Fibroblast of pulmonary artery (primary cell): ENCODE results near the gene FTCD.
A peak's percentile ranks its signal among the peaks of the same experiment; 100 is the strongest.

Source experiments
- DNase-seq: peaks from one replicate; pipeline ENCODE4 v3.0.0-alpha.2; 2010; ENCODE audit warnings: low read depth
- H3K4me3 ChIP-seq: replicated peaks from 2 replicates; pipeline ENCODE4 v1.5.1; 2011; ENCODE audit warnings: low read depth, mild to moderate bottlenecking, control low read depth, low read length, moderate library complexity
- TF ChIP-seq, protein P1 (sequence below): IDR thresholded peaks from 2 replicates; pipeline ENCODE4 v1.5.1; 2011; ENCODE audit warnings: mild to moderate bottlenecking, control low read depth, low read length, inconsistent platforms; ENCODE audit errors: missing control alignments

The FTCD gene

DNA sequence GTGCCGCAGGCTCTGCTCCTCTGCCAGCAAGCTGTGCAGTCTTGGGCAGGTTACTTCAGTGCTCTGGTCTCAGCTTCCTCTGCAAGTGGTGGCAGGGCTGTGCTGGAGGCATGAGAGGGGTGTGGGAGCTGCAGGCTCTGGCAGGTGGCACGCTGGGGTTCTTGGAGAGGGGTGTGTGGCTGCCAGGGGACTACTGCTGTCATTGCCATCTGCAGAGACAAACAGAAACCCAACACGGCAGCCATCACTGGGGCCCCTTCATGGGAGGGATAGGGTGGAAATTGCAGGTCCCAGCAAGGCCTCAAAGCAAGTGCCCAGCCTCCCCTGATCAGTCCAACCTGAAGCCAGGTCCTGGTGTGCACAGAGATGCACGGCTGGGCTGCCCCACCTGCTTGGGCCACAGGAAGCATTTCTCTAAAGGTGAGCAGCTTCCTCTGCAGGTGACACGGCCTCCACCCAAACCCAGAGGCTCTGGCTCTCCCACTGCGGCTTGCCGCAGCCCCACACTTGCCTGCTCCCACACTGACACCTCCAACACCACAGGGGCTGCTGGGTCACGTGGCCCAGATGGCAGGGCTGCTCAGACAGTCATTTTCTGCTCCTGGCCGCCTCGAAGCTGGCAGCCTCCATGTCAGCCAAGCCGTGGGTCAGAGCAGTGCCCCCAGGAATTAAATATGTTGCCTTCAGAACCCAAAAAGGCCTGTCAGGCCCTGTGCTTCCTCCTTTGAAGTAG lies 61.5 kb downstream of the FTCD start:
- no peak overlapping the region for H3K4me3 ChIP-seq
- no peak for DNase-seq
- TF ChIP-seq, protein P1, sequence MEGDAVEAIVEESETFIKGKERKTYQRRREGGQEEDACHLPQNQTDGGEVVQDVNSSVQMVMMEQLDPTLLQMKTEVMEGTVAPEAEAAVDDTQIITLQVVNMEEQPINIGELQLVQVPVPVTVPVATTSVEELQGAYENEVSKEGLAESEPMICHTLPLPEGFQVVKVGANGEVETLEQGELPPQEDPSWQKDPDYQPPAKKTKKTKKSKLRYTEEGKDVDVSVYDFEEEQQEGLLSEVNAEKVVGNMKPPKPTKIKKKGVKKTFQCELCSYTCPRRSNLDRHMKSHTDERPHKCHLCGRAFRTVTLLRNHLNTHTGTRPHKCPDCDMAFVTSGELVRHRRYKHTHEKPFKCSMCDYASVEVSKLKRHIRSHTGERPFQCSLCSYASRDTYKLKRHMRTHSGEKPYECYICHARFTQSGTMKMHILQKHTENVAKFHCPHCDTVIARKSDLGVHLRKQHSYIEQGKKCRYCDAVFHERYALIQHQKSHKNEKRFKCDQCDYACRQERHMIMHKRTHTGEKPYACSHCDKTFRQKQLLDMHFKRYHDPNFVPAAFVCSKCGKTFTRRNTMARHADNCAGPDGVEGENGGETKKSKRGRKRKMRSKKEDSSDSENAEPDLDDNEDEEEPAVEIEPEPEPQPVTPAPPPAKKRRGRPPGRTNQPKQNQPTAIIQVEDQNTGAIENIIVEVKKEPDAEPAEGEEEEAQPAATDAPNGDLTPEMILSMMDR = no peak

DNA sequence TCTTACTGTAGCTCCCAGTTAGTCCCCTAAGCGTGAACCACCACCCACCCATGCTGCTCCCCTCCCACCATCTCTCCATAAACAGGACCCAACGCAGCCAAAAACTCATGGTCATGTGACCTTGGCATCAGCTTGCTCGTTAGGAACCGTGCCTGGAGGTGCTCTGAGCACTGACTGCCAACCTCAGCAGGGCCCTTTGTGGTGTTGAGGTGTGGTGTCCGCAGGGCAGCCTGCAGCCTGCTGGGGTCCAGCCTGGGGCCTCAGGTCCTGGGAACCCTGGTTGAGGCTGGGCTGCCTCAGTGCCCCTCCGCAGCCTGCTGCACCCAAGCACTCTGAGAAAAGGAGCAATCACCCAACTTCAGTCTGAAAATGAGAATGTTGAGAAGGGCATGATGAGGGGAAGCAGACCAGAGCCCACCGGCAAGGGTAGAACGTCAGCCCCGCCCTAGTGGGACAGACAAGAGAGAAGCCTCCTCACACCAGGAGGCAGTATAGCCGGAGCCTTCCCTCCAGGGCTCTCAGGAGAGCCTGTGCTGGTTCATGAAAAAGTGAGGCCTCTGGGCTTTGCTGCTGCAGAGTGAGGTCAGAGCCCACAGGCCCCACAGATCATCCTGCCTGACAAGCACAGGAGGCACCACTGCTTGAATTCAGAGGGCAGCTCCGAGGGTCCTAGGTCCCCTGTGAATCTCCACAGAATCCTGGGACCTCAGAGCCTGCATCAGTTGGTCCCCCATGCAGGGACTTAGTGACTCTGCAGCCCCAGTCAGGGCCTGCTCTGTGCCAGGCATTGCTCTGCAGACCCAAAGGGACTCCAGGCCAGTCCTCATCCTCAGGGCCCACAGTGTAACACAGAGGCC lies 62.3 kb downstream of the FTCD start:
- H3K4me3 ChIP-seq = no peak overlapping the region
- DNase-seq = no peak
- TF ChIP-seq, protein P1 = no peak

DNA sequence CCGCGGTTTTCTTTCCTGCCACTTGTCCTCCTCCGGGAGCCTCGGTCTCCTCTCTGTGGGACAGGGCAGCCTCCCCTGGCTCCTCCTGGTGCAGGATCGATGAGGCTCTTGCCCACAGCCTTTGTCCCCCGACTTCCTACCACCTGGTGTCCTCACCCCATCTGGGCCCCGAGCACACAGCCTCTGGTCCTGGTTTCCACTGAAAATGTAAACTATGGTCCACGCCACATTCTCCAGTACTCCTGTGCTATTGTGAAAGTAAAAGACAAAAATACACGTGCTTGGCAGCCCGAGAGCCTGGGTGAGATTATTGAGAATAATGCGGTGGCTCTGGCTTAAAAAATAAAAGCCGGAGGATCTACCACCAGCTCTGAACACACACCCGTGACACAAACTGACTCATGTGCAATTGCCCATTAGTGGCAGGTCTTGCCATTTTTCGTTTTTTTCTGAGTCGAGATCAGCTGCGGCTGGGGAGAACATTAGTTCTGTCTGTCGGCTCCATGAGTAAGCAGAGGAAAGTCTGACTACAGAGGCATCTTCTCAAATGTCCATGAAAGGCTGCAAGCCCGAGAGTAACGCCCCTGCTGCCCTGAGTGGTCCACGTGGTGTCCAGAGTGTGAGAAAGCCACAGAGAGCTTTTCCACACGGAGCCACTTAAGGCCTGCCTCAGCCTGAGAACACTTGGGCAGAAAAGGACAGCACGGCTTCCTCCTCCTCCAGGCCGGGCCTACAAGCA lies 63.2 kb downstream of the FTCD start:
- peak; percentile 67 for DNase-seq
- H3K4me3 ChIP-seq = no peak overlapping the region
- TF ChIP-seq, protein P1 = no peak

DNA sequence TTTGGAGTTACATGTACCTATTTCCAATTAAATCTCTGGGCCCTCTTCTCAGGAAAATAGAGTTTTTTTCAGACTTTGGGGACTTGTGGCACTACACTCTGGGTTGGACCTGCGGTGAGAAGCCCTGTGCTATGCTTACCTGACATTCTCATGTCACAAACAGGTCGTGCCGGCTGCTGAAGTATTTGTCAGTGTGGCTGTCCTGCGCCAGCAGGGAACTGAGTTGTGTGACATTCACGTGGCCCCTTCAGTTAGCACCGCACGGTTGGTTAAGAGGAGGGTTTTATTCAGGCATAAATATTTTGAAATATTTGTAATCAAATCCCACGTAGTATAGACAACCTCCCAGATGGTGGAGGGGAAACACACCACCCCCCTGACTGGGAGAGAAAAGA lies 63.8 kb downstream of the FTCD start:
- no peak overlapping the region for H3K4me3 ChIP-seq
- TF ChIP-seq, protein P1 = no peak
- no peak for DNase-seq

DNA sequence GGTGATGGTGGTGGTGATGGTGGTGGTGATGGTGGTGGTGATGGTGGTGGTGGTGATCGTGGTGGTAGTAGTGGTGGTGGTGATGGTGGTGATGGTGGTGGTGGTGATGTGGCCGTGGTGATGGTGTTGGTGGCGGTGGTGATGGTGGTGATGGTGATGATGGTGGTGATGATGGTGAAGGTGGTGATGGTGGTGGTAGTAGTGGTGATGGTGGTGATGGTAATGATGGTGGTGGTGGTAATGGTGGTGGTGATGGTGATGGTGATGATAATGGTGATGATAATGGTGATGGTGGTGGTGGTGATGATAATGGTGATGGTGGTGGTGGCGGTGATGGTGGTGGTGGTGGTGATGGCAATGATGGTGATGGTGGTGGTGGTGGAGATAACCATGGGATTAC lies 64.3 kb downstream of the FTCD start:
- TF ChIP-seq, protein P1 = no peak
- no peak overlapping the region for H3K4me3 ChIP-seq
- no peak for DNase-seq

DNA sequence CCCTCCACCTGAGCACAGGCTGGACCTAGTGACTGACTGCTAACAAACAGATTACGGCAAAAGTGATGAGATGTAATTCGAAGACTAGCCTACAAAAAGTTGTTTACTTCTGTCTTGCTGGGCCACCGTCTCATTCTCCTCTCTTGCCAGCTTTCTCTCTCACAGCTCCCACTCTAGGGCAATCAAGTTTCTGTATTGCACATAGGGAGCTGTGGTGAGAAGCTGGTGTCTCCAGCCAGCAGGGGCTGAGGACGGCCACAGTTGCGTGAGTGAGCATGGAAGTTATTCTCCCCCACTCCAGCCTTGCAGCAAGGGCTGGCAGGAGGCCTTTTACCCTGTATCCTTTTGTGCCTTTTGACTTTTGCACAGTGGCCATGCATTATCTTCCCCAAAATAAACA lies 66.1 kb downstream of the FTCD start:
- TF ChIP-seq, protein P1 = no peak
- no peak for DNase-seq
- no peak overlapping the region for H3K4me3 ChIP-seq
